H1 (cell line): Measurements from ENCODE around the gene CD300LF. TPM values are rescaled to one million over a fixed set of nuclear protein-coding genes. Genes with fewer than 3 reads are reported as not detected.

Experiments
- CTCF ChIA-PET: fragments of 300-600 bp; sonication (Branson Sonifier 250); formaldehyde crosslinking; loops from one replicate; lab custom pipeline; 2021; ENCODE audit not compliant: partially characterized antibody; lab: Charles Lee
- POLR2A ChIA-PET: fragments of 300-600 bp; sonication (Branson Sonifier 250); formaldehyde crosslinking; loops from one replicate; lab custom pipeline; 2021; ENCODE audit warnings: inconsistent platforms; ENCODE audit not compliant: partially characterized antibody; lab: Charles Lee
- DNase-seq, 2 experiments: peaks; one replicate each; pipeline versions ENCODE4 v3.0.0 to v3.0.0-alpha.2; 2010 to 2022; ENCODE audit warnings: low spot score in 2 of 2, low read depth in 1 of 2, mixed read lengths in 1 of 2
- FAIRE-seq: peaks from 2 replicates; lab custom pipeline; 2011; peaks lifted over from hg19 to GRCh38; lab: Jason Lieb, UNC
- H2AFZ ChIP-seq: 2 replicates; pipeline ENCODE4 v1.8.1; 2012; ENCODE audit warnings: low read length, inconsistent platforms
- H2AK5ac ChIP-seq: 2 replicates; pipeline ENCODE4 v1.6.1; 2013; ENCODE audit warnings: low read depth, low read length
- H2BK120ac ChIP-seq: replicated peaks from 2 replicates; pipeline ENCODE3; 2013; ENCODE audit warnings: low read depth, low read length, inconsistent platforms
- H2BK12ac ChIP-seq: 2 replicates; pipeline ENCODE4 v1.6.1; 2013; ENCODE audit warnings: low read depth, low read length
- H2BK15ac ChIP-seq: 2 replicates; pipeline ENCODE4 v1.6.1; 2013; ENCODE audit warnings: low read length
- H2BK20ac ChIP-seq: 2 replicates; pipeline ENCODE4 v1.6.1; 2013; ENCODE audit warnings: low read length
- H2BK5ac ChIP-seq: 2 replicates; pipeline ENCODE4 v1.6.1; 2013; ENCODE audit warnings: low read depth, low read length
- H3K14ac ChIP-seq: 2 replicates; pipeline ENCODE4 v1.6.1; 2013; ENCODE audit warnings: inconsistent platforms; ENCODE audit not compliant: insufficient read length
- H3K18ac ChIP-seq: 2 replicates; pipeline ENCODE4 v1.6.1; 2013; ENCODE audit warnings: low read length; ENCODE audit errors: extremely low read depth
- H3K23ac ChIP-seq: 2 replicates; pipeline ENCODE4 v1.6.1; 2013; ENCODE audit warnings: inconsistent platforms; ENCODE audit not compliant: insufficient read length
- H3K23me2 ChIP-seq: 2 replicates; pipeline ENCODE4 v1.6.1; 2013; ENCODE audit warnings: low read depth, low read length
- H3K27ac ChIP-seq: 2 replicates; pipeline ENCODE4 v1.6.1; 2011; ENCODE audit warnings: low read depth, low read length, inconsistent platforms
- H3K27me3 ChIP-seq, 4 experiments: replicated peaks in 1 of 4; 1 replicate in 1 of 4; 2 replicates in 3 of 4; pipeline versions ENCODE4 v1.6.1 to v1.8.1; 2011 to 2013; ENCODE audit warnings: low read length in 3 of 4, mild to moderate bottlenecking in 3 of 4, inconsistent platforms in 2 of 4, mixed read lengths in 2 of 4, moderate library complexity in 1 of 4; ENCODE audit not compliant: control insufficient read depth in 3 of 4, insufficient read depth in 3 of 4; ENCODE audit errors: extremely low read depth in 1 of 4
- H3K36me3 ChIP-seq, 4 experiments: 2 replicates each; pipeline versions ENCODE4 v1.6.1 to v1.8.1; 2011 to 2013; ENCODE audit warnings: mild to moderate bottlenecking in 4 of 4, low read length in 3 of 4, moderate library complexity in 2 of 4, control low read depth in 1 of 4, inconsistent platforms in 1 of 4; ENCODE audit not compliant: insufficient read depth in 4 of 4, control insufficient read depth in 2 of 4
- H3K4ac ChIP-seq: replicated peaks from 2 replicates; pipeline ENCODE3; 2013; ENCODE audit warnings: low read length, low read depth, mixed read lengths, inconsistent platforms; ENCODE audit not compliant: insufficient read length
- H3K4me1 ChIP-seq, 4 experiments: replicated peaks in 1 of 4; 1 replicate in 1 of 4; 2 replicates in 3 of 4; pipeline versions ENCODE4 v1.6.1 to v1.8.1; 2011 to 2013; ENCODE audit warnings: low read length in 3 of 4, inconsistent platforms in 2 of 4, mixed read lengths in 1 of 4; ENCODE audit not compliant: insufficient read depth in 4 of 4, control insufficient read depth in 3 of 4
- H3K4me2 ChIP-seq, 2 experiments: 2 replicates each; pipeline versions ENCODE4 v1.6.1 to v1.8.1; 2011 to 2013; ENCODE audit warnings: low read depth in 2 of 2, low read length in 2 of 2, control low read depth in 1 of 2, inconsistent platforms in 1 of 2, mild to moderate bottlenecking in 1 of 2; ENCODE audit not compliant: insufficient read depth in 1 of 2
- H3K4me3 ChIP-seq, 4 experiments: fragments of 200-600, 300-600 bp in 1 of 4; sonication (generic), shearing (Covaris generic), sonication (Bioruptor Twin) in 1 of 4; 2 replicates each; pipeline versions ENCODE4 v1.5.1 to v1.8.1; 2011 to 2016; ENCODE audit warnings: low read length in 4 of 4, low read depth in 3 of 4, control low read depth in 2 of 4, inconsistent platforms in 2 of 4, mild to moderate bottlenecking in 2 of 4, mixed read lengths in 1 of 4, moderate library complexity in 1 of 4; ENCODE audit not compliant: insufficient read depth in 2 of 4; ENCODE audit errors: extremely low read depth in 1 of 4
- H3K56ac ChIP-seq: replicated peaks from 2 replicates; pipeline ENCODE3; 2013; ENCODE audit warnings: low read depth, mild to moderate bottlenecking, mixed read lengths, low read length, inconsistent platforms; ENCODE audit not compliant: insufficient read length
- H3K79me1 ChIP-seq: 2 replicates; pipeline ENCODE4 v1.6.1; 2013; ENCODE audit warnings: low read depth, low read length, control low read depth
- H3K79me2 ChIP-seq, 2 experiments: 2 replicates each; pipeline versions ENCODE4 v1.6.1 to v1.8.1; 2012 to 2013; ENCODE audit warnings: low read length in 2 of 2, mild to moderate bottlenecking in 2 of 2, inconsistent platforms in 1 of 2; ENCODE audit not compliant: insufficient read depth in 2 of 2, control insufficient read depth in 1 of 2
- H3K9ac ChIP-seq, 4 experiments: replicated peaks in 1 of 4; 1 replicate in 1 of 4; 2 replicates in 3 of 4; pipeline versions ENCODE4 v1.6.1 to v1.8.1; 2011 to 2013; ENCODE audit warnings: low read depth in 3 of 4, low read length in 3 of 4, control low read depth in 2 of 4, mild to moderate bottlenecking in 2 of 4, moderate library complexity in 2 of 4, inconsistent platforms in 1 of 4; ENCODE audit errors: extremely low read depth in 1 of 4
- H3K9me3 ChIP-seq, 2 experiments: 2 replicates each; pipeline versions ENCODE4 v1.6.1 to v1.8.1; 2012 to 2013; ENCODE audit warnings: mild to moderate bottlenecking in 2 of 2, moderate library complexity in 2 of 2, control low read depth in 1 of 2, inconsistent platforms in 1 of 2, low read depth in 1 of 2, low read length in 1 of 2, mixed read lengths in 1 of 2; ENCODE audit not compliant: insufficient read depth in 2 of 2
- H4K20me1 ChIP-seq, 2 experiments: replicated peaks in 1 of 2; 2 replicates each; pipeline versions ENCODE3 to v1.8.1; 2011 to 2013; ENCODE audit warnings: inconsistent platforms in 2 of 2, low read length in 2 of 2, mild to moderate bottlenecking in 1 of 2; ENCODE audit not compliant: insufficient read depth in 2 of 2, control insufficient read depth in 1 of 2
- H4K5ac ChIP-seq: 2 replicates; pipeline ENCODE4 v1.6.1; 2013; ENCODE audit warnings: low read length, low read depth, mixed read lengths, inconsistent platforms; ENCODE audit not compliant: insufficient read length
- H4K8ac ChIP-seq: 2 replicates; pipeline ENCODE4 v1.8.0; 2013; ENCODE audit warnings: mild to moderate bottlenecking, moderate library complexity, low read length, inconsistent platforms; ENCODE audit not compliant: insufficient read depth; ENCODE audit errors: extremely low read depth
- H4K91ac ChIP-seq: replicated peaks from 2 replicates; pipeline ENCODE3; 2013; ENCODE audit warnings: low read length, mixed read lengths, inconsistent platforms; ENCODE audit not compliant: insufficient read length
- ASH2L ChIP-seq: fragments of 200-600, 300-600 bp; sonication (generic); IDR thresholded peaks from one replicate; pipeline ENCODE4 v1.7.1; 2017; ENCODE audit warnings: low read length
- CTCF ChIP-seq, 3 experiments: IDR thresholded peaks; 1 replicate in 2 of 3; 2 replicates in 1 of 3; pipeline versions ENCODE4 v1.5.1 to v1.6.1; 2011; ENCODE audit warnings: low read length in 3 of 3, mild to moderate bottlenecking in 3 of 3, inconsistent platforms in 2 of 3, low read depth in 1 of 3, moderate library complexity in 1 of 3; ENCODE audit not compliant: insufficient read depth in 1 of 3; ENCODE audit errors: control extremely low read depth in 1 of 3
- FOSL1 ChIP-seq: IDR thresholded peaks from 2 replicates; pipeline ENCODE4 v1.6.1; 2011; ENCODE audit warnings: mild to moderate bottlenecking, low read depth, low read length, moderate library complexity; ENCODE audit not compliant: insufficient read depth
- MAX ChIP-seq: IDR thresholded peaks from 2 replicates; pipeline ENCODE4 v1.6.1; 2012; ENCODE audit warnings: inconsistent platforms
- PHF8 ChIP-seq: fragments of 200-600 bp; sonication (generic); conservative IDR thresholded peaks from 2 replicates; pipeline ENCODE4 v1.7.1; 2012; ENCODE audit warnings: low read depth, mild to moderate bottlenecking, inconsistent platforms, low read length, moderate library complexity
- SIRT6 ChIP-seq: IDR thresholded peaks from one replicate; pipeline ENCODE4 v1.7.1; 2012; ENCODE audit warnings: low read length, inconsistent platforms
- TAF1 ChIP-seq: IDR thresholded peaks from 2 replicates; pipeline ENCODE4 v1.6.1; 2011; ENCODE audit warnings: mild to moderate bottlenecking, low read depth, low read length
- WGBS, 2 experiments: shearing (Covaris generic) in 1 of 2; methylation state at CpG; one replicate each; pipeline versions ENCODE4 v1.1.6 to v1.1.7; 2013 to 2015; ENCODE audit warnings: low lambda C conversion rate in 2 of 2, mixed read lengths in 2 of 2, inconsistent platforms in 1 of 2, low coverage in 1 of 2, missing lambda C conversion rate in 1 of 2; ENCODE audit not compliant: insufficient replicate concordance in 2 of 2, insufficient coverage in 1 of 2, insufficient read length in 1 of 2; ENCODE audit errors: extremely low coverage in 1 of 2, missing lambda C conversion rate in 1 of 2; 5-methylcytosine and 5-hydroxymethylcytosine counted together
- polyA plus RNA-seq, 7 experiments: library from polyadenylated mRNA; depleted of rRNA in 3 of 7; stranded (reverse) in 5 of 7; unstranded in 2 of 7; fragments of >200 nt in 5 of 7; fragments of 200-250 nt in 2 of 7; gene quantifications; 1 replicate in 5 of 7; 2 replicates in 1 of 7; 4 replicates in 1 of 7; pipeline versions ENCODE4 v1.2.1 to v1.2.3, GENCODE V29; 2011 to 2013; ENCODE audit warnings: missing spikeins in 2 of 7, mixed read lengths in 2 of 7
- total RNA-seq: library from RNA; stranded (reverse); fragmentation: NEBNext Ultra II Directional; extraction: Animal tissue kit (Norgen Biotek cat#: 25700); gene quantifications from 2 replicates; pipeline ENCODE4 v1.2.1, GENCODE V29; 2021

Gene CD300LF
- total and polyA plus RNA-seq, 2 of the 8 experiments (the other 6 are each of a cell fraction or from before 2014, with no cell fraction given): not detected

GRCh38 chr17:74691151-74691550 is 21.6 kb downstream of the CD300LF start:
- Histone ChIP-seq H3K18ac (no peak overlapping the region), H3K4me2 (no peak overlapping the region), H2BK12ac (no peak overlapping the region), H3K9me3 (no peaks in the 10 kb centered on the region), H4K91ac (no peak overlapping the region), H3K4me1 (no peaks in the 10 kb centered on the region), H3K36me3 (no peaks in the 10 kb centered on the region), H2BK15ac (no peak overlapping the region), H2BK20ac (no peak overlapping the region), H3K23me2 (no peaks in the 10 kb centered on the region), H3K27ac (no peak overlapping the region), H4K8ac (no peak overlapping the region), H4K20me1 (peaks cover 0 to 2% of the 10 kb centered on the region in 2 experiments), H3K9ac (no peak overlapping the region), H4K5ac (no peak overlapping the region), H2BK5ac (no peak overlapping the region), H3K4ac (no peak overlapping the region), H2AK5ac (no peak overlapping the region), H3K23ac (no peak overlapping the region), H3K79me2 (no peaks in the 10 kb centered on the region), H3K56ac (no peak overlapping the region), H3K14ac (no peak overlapping the region), H2AFZ (no peak overlapping the region), H3K79me1 (no peaks in the 10 kb centered on the region), H3K4me3 (no peak overlapping the region), H2BK120ac (no peak overlapping the region), H3K27me3 (peaks cover 0 to 2% (median 0%) of the 10 kb centered on the region in 4 experiments; a peak in 1 of 7 replicates)
- WGBS, 2 experiments: 90% methylated on average over 8 of the region's 8 CpGs; no CpG with 5 or more reads in 1 of the 2 experiments
- FAIRE-seq (no peak), DNase-seq (no peak)
- ChIA-PET CTCF (interaction anchor here (0.6 to 1.6 kb wide), 7 partner anchors 10 to 481 kb away, joined by 3 to 9 read pairs (median 3); no protein-coding TSS in a partner anchor), POLR2A (no interaction called here)
- TF ChIP-seq MAX (no peak), ASH2L (no peak), SIRT6 (no peak), PHF8 (no peak), FOSL1 (no peak), TAF1 (no peak), CTCF (IDR thresholded peaks at IDR 0.05; ENCODE audit: control extremely low read depth in 1 of 3, insufficient read depth in 1 of 3, low read depth in 1 of 3, low read length in 3 of 3) (no peak)
